ENCODE results near the gene FREM1. TPM values are rescaled to one million over a fixed set of nuclear protein-coding genes. Genes with fewer than 3 reads are reported as not detected.

FREM1 gene
- polyA plus RNA-seq, 4 donors: 168 to 177 (median 176) TPM

DNA sequence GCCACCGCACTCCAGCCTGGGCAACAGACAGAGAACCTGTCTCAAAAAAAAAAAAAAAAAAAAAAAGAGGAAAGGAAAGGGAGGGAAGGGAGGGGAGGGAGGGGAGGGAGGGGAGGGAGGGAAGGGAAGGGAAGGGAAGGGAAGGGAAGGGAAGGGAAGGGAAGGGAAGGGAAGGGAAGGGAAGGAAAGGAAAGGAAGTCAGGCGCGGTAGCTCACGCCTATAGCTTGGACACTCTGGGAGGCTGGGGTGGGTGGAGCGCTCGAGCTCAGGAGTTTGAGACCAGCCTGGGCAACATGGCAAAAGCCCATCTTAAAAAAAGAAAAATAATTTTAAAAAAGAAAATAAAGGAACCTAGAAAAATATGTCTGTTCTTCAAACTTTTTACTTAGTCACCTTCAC lies 131.7 kb downstream of the FREM1 start:
- no peak for DNase-seq (ENCODE audit: low read depth in 4 of 4, low spot score in 3 of 4)

DNA sequence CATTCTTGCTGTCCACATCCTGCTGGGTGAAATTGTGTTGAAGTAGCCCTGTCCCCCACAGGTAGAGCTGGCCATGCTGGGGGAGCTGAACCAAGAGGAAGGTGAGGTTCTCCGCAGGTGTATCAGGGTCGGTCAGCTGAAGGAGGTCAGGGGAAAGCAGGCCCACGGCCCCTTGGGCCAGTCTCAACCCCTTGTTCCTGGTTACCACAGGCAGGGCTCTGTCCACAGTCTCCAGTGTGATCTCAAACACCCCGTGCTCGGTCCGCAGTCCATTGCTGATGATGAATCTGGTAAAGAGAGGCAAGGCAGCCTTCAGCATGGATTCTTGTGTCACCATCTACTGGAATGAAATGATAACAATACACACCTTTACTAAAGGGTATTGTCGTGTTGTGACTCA lies 134.3 kb downstream of the FREM1 start:
- DNase-seq (ENCODE audit: low read depth in 4 of 4, low spot score in 3 of 4): no peak

- no peak for DNase-seq (ENCODE audit: low read depth in 4 of 4, low spot score in 3 of 4)
These were observed 139.6 kb downstream of the FREM1 start for GRCh38 chr9:14770592-14770991.

DNA sequence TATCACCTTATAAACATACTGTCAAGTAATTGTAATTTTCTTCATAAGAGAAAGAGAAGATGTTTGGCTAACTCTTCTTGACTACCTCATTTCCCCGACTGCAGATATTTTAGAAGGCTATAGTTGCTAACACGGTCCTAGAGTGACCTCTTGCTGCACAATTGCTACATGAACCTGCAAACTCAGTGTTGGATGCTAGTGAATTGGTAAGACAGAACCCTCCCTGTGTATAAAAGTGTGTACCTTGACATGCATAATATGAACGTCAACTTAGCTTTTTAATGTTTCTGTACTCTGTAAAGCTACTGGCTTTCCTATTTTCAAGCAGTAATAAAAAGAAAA lies 141.0 kb downstream of the FREM1 start:
- DNase-seq (ENCODE audit: low read depth in 4 of 4, low spot score in 3 of 4): no peak

DNA sequence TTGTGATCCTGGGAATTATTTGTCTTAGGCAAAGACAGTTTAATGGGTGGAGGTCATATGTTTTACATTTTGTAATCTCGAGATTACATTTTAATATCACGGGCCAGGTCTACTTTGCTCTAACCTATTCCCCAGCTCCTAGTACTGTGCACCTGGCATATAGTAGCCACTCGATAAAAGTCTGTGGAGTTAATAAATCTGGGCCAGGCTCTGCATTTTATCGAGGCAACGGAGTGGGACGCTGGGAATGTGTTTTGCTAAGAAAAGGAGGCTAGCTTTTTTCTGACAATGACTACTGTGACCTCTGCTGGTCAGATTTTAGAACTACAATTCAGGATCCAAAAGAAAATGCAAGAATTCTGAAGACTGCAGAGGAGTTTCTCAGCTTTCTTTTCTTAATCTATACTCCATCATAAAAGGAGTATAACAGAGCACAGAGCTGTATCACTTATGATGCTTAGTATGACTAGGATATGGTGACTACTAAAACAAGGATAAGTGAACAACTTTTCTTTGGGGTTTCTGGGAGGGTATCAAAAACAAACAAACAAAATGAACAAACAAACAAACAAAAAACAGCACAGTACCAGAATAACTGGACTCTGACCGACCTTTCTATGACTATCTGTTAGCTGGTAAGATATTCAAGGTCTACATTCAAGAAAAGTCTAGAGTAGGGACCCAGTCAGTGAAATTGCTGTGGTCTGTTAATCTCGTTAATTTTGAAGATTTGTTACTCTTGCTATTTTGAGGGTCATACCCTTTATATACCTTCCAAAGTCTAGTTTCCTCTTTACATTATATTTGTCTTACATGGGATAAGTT lies 141.6 kb downstream of the FREM1 start:
- peak; percentile 28 to 48 (median 39) for DNase-seq (ENCODE audit: low read depth in 4 of 4, low spot score in 3 of 4)

- DNase-seq (ENCODE audit: low read depth in 4 of 4, low spot score in 3 of 4): no peak
These were observed 143.9 kb downstream of the FREM1 start for GRCh38 chr9:14766299-14766698.

DNA sequence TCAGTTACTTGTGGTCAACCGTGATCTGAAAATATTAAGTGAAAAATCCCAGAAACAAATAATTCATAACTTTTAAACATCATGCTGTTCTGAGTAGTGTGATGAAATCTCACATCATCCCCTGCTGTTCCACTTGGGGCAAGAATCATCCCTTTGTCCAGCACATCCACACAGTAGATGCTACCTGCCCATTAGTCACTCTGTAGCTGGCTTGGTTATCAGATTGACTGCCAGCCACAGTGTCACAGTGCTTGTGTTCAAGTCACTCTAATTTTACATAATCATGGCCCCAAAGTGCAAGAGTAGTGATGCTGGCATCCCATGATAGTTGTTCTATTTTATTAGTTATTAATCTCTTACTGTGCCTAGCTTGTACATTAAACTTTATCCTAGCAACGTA lies 148.6 kb downstream of the FREM1 start:
- no peak for DNase-seq (ENCODE audit: low read depth in 4 of 4, low spot score in 3 of 4)

DNA sequence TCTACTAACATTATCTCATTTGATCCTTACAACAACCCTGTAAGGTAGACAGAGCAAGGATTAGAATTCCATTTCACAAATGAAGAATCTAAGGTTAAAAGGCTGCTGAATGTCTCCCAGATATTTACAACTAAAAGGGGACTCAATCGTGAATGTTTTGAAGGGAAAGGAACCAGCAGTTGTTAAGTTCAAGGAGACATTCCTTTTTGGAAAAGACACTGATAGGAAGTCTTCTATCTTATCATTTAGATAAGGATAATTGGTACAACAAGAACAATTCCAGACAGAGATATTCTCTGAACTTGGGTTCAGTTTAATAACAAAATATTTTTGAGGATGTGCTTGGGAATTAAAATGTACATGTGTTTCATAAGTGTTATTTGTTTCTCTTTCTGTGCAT lies 150.2 kb downstream of the FREM1 start:
- no peak for DNase-seq (ENCODE audit: low read depth in 4 of 4, low spot score in 3 of 4)

GRCh38 chr9:14756291-14756690 lies 153.9 kb downstream of the FREM1 start:
- no peak for DNase-seq (ENCODE audit: low read depth in 4 of 4, low spot score in 3 of 4)

DNA sequence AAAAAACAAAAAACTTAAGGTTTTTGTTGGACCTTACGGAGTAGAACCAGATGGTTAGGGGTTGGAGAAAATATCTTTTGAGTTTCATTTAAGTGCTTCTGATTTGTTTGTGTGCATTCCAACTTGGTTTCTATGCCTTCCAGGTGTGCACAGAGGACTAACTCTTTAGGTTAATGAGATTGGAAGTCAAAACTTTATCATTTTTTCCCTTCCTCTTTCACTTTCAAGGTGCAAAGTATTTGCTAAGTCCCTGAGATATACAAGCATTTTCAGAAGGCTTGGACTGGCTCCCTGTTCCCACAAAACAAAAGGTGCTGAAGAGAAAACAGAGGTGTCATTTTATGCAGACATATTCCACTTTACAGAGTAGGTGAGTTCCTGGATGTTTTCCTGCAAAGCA lies 157.4 kb downstream of the FREM1 start:
- DNase-seq (ENCODE audit: low read depth in 4 of 4, low spot score in 3 of 4): no peak

DNA sequence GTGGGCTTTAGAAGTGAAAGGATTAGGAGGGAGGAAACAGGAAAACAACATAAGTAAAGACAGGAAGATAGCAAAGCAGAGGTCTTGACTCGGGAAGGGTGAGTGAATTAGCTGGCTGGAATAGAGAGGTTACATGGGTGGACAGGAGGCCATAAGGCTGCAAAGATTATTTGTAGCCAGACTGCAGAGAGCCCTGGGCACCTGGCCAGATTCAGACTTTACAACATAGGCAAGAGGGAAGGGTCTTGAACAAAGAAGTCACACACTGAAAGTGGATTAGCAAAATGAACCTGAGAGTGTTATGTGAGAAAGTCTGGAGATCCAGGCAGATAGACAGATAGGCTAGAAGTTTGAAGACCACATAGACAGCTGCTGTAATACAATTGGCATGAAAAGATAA lies 158.0 kb downstream of the FREM1 start:
- no peak for DNase-seq (ENCODE audit: low read depth in 4 of 4, low spot score in 3 of 4)

DNA sequence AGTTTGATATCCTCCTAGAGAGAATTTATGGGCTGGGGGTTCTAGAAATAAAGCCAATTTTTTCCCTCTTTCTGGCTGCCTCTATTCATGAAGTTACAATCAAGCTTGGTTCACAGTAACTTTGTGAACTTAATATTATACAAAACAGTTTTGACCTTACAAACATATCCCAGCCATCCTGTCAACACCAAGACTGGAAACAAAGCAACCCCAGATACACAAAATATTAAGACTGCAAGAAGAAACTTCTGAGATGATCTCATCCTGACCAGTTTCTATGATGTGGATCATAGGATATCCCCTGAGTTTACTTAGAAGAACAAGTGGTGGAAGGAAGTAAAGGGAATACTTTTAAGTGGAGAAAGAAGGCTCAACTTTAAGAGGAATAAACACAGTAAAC lies 159.4 kb downstream of the FREM1 start:
- no peak for DNase-seq (ENCODE audit: low read depth in 4 of 4, low spot score in 3 of 4)

GRCh38 chr9:14749741-14750211 lies 160.5 kb downstream of the FREM1 start:
- DNase-seq (ENCODE audit: low read depth in 4 of 4, low spot score in 3 of 4): no peak

GRCh38 chr9:14748373-14748772 lies 161.9 kb downstream of the FREM1 start:
- DNase-seq (ENCODE audit: low read depth in 4 of 4, low spot score in 3 of 4): no peak

DNA sequence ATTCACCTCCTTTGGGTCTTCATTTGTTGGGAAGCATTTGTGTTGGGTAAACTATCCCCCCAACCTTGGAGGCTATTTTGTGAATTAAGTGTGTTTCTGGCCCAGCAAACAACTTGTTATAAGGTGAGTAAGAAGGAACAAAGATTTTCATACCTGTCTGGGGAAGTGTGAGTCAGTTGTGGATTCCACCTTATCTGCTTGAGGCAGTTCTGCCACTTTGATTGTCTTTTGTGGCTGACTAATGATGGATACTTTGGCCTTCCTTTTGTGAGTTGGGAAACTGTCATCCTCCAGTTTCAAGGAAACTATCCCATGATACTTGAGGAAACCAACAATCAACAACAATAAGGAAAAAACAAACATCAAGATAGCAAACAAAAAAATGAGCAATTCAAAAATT lies 163.1 kb downstream of the FREM1 start:
- DNase-seq (ENCODE audit: low read depth in 4 of 4, low spot score in 3 of 4): no peak

DNA sequence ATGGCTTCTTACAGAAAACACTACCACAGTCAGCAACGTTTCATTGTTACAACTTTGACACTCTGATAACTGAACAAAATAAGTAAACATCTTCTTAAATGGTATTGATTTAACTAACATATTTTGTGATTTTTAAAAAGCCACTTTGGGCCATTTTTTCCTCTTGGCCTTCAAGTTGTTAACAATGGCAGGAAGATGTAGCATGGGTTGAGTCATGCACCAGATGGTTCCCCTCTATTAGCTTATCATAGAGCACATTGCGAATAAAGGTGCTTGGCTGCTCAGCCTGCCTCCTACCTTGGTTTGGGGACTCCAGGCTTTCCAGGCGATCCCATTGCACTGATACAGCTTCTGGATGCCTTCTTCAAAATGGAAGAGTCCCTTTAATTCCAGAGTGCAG lies 163.6 kb downstream of the FREM1 start:
- no peak for DNase-seq (ENCODE audit: low read depth in 4 of 4, low spot score in 3 of 4)

DNA sequence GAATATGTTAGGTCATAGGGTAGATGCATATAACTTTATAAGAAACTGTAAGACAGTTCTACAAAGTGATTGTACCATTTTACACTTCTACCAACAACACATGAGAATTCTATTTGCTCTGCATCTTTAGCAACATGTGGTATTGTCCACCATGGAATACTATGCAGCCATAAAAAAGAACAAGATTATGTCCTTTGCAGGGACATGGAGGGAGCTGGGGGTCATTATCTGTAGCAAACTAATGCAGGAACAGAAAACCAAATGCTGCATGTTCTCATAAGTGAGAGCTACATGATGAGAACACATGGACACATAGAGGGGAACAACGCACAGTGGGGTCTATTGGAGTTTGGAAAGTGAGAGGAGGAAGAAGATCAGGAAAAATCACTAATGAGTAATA lies 165.5 kb downstream of the FREM1 start:
- DNase-seq (ENCODE audit: low read depth in 4 of 4, low spot score in 3 of 4): no peak

DNA sequence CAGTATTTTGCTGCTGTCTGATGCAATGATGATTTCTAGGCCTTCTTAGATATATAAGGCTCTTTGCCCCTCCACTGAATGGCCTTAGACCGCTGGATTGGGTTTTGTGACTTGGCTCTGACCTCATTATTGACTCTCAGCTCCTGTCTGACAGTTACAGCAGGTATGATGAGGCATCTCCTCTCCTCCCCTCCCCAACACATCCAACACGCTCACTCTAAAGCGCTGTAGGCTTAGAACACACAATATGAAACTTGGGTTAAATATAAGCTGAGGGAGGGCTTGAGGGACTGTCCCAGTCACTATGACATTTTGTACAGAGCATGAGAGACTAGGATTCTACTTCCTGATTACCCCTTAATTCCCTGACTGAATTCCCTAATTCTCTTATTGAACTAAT lies 168.9 kb downstream of the FREM1 start:
- no peak for DNase-seq (ENCODE audit: low read depth in 4 of 4, low spot score in 3 of 4)

DNA sequence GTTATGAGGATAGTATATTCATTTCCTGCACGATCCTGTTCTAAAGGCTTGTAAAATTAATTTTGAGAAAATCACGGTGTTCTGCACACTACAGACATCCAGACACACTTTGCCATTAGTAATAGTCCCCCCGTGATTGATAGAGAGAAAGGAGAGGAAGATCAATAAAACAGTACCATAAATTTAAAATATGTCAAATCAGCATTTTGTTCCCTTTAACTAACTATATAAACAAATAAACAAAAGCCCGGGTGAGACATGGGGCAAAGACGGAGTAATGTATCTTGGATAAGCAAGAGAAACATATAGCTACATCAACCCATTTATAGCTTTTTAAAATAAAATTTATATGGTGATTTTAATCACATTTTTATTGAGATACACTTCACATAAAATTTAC lies 177.1 kb downstream of the FREM1 start:
- no peak for DNase-seq (ENCODE audit: low read depth in 4 of 4, low spot score in 3 of 4)

DNA sequence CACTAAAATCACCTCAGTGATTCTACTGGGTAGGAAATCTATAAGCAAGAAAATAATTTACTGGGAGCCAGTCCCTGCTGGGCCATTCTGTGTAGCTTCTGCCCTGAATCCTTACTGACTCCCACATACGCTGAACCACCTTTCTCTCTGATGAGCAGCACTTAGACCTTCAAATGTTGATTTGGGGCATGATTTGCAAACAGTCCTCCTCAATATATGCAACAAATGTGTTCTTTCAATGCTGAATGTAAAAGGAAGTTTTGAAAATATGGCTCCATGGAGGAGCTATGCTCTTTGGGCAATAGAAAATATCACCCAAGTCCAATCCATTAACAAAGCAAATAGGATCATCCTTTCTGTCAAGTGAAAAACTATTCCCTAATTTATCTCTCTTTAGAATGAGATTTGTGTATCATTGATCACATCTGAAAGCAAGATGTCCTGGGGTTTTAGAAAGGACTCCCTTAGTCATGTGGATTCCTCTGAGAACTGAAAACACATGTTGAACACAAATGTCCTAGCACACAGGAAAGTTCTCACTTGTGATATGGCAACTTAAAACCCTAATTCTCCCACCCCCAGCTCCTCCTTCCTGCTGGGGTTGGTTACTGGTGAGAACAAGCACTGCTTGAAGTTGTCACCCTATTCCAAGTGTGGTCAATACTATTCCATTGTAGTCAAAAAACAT lies 178.8 kb downstream of the FREM1 start:
- no peak for DNase-seq (ENCODE audit: low read depth in 4 of 4, low spot score in 3 of 4)

DNA sequence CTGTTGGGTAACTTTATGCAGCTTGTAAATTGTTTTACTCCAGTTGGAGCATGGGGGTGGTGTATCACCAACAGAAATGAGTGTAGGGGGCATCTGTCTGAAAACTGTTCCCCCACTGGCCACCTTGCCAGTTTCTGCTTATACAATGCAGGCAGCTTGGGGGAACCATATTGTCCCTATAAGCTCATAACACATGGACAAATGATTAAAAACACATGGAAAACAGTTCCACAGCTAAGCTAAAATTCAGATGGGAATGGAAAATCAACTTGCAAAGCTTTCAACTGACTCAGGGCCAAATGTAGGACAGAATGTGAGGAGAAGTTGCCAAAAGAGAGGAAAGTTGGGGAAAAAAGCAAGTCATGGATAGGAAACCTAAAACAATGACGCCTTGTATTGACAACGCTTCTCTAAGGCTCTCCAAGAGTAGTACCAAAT lies 179.7 kb downstream of the FREM1 start:
- no peak for DNase-seq (ENCODE audit: low read depth in 4 of 4, low spot score in 3 of 4)

- DNase-seq (ENCODE audit: low read depth in 4 of 4, low spot score in 3 of 4): no peak
These were observed 186.9 kb downstream of the FREM1 start for GRCh38 chr9:14723301-14723700.

Measured in right renal pelvis (tissue), 4 donors.